Stimulated activated CD4-positive, alpha-beta T cell treated with anti-CD3 and anti-CD28 coated beads, Interleukin-15, amount 100 ng/mL, for 48 hours (primary cell): Measurements from ENCODE around the gene CTDSP2.
"Not testable (repeated sequence)": the region's sequence is repeated elsewhere in the genome, so short reads cannot be mapped to it uniquely, and the experiment has no call there.

ENCODE experiments used
- DNase-seq, 2 donors: peaks; one replicate each; pipeline ENCODE4 v3.0.0-alpha.2; 2020; ENCODE audit warnings: low read depth in 2 of 2

Gene CTDSP2, protein sequence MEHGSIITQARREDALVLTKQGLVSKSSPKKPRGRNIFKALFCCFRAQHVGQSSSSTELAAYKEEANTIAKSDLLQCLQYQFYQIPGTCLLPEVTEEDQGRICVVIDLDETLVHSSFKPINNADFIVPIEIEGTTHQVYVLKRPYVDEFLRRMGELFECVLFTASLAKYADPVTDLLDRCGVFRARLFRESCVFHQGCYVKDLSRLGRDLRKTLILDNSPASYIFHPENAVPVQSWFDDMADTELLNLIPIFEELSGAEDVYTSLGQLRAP

DNA sequence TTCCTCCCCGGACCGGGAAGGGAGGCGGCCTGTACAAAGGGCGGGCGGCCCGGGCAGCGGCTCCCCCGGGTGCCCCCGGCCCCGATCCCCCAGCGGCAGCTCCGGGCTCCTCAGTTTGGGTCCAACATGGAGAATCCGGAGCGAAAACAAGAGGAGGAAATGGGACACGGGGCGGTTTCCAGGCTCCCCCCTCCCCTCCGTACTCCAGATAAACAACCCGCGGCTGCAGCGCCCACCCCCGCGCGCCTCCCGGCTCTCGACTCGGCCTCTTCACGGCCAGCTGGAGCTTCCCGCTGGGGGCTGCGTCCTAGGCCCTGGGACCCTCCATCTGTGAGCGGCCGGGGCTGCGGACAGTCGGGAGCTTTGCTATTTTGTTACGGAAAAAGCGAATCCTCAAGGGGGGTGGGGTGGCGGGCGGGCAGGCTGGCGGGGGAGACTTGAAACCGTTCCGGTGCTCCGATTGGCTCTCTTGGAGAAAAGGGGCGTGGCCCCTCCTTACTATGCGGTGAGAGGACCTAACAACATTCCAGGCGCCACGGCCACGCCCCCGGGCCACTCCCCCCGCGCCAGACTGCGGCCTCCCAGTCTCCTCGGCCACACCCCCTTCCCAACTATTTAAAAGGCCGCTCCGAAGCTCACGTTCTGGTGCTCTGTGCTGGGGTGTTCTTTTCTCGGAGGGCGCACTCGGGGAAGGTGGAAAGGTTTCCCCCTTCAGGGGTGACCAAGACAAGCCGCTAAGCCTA lies at the start of gene CTDSP2:
CTDSP2 (minus strand) TSS at position 153 of the 743 bp plus-strand sequence. CDS start 294 bp downstream, outside the sequence.
- peak; percentile 86 to 89 for DNase-seq

DNA sequence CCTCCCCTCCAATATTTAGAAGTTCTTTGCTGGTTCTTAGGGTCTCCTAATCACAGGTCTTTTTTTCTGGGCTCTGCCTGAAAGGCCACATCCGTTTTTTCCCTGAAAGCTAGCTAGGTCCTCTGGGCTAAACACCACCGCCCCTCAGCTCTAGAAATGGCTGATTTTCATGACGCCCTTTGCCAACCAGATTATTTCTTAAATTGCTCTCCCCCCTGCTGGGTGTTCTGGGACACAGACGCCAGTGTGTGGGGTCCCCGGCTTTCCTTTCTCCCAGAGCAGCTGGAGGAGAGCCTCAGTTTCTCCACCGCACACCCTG lies 49.5 kb upstream of the CTDSP2 start:
- no peak for DNase-seq

DNA sequence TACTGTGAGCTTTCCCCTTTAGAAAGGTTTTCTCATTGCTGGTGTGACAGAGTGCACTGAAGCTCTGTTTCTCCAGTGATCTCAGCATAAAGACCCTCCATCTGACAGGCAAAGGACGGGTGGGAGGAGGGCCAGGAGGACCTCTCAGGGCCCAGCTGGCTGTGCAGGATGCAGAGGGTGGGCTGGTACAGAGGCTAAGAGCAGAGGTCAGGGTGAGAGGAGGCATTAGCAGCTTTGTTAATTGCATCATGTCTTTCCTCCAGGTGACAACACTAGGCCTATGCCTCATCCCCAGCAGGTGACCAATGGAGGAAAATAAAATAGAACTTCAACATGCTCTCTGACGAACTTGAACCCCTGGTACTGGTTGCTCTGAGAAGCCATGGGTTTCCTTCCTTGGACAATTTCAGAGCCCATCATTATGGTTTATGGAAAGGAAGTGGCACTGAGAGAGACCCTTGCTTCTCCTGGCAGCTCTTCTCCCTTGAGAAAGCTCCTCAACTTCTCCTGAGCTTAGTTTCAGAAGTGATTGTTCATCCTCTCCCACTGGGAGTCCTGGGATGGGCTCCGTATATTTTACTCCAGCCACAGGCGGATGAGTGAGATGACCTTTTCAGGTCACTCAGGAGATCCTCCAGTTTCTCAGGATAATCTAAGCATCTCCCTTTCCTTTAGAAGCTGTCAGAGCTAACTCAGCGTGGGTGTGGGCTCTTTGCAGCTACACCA lies 49.0 kb upstream of the CTDSP2 start:
- no peak for DNase-seq

DNA sequence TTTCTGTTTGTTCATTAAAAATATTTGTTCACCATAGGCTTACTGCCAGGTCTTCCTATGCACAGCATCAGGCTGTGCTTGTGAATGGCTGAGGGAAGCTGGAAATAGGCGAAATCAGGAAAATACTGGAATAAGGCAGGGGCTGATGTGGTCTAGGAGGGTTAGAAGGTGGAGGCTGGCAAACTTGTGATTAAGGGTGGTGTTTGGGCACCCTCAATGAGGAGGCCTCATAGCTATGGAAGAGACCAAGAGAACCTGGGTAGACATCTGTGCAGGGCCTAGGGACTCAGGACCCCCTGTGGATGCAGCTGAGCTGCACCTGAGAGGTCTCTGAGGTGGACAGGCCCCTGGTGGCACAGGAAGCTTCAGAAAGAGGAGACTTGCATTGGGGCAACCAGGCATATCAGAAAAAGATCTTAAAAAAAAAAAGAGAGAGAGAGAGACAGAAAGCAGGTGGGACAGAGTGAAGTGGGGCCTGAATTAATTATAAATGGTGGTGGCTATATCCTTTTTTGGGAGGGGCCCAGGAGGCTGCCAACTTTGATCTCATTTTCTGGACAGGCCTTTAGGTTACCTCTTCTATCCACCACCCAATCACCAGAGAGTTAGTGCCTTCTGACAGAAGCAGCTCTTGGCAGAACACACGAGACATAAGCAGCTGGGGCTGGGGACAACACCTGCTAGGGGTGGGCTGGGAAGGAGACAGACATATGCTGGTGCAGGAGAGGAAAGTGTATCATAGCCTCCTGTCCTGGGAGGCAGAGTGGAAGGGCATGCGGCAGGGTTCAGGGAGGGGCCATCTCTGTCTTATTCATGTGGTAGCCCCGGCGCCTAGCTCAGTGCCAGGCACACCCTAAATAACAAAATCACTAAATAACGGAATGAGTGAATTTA lies 48.1 kb upstream of the CTDSP2 start:
- DNase-seq = no peak

DNA sequence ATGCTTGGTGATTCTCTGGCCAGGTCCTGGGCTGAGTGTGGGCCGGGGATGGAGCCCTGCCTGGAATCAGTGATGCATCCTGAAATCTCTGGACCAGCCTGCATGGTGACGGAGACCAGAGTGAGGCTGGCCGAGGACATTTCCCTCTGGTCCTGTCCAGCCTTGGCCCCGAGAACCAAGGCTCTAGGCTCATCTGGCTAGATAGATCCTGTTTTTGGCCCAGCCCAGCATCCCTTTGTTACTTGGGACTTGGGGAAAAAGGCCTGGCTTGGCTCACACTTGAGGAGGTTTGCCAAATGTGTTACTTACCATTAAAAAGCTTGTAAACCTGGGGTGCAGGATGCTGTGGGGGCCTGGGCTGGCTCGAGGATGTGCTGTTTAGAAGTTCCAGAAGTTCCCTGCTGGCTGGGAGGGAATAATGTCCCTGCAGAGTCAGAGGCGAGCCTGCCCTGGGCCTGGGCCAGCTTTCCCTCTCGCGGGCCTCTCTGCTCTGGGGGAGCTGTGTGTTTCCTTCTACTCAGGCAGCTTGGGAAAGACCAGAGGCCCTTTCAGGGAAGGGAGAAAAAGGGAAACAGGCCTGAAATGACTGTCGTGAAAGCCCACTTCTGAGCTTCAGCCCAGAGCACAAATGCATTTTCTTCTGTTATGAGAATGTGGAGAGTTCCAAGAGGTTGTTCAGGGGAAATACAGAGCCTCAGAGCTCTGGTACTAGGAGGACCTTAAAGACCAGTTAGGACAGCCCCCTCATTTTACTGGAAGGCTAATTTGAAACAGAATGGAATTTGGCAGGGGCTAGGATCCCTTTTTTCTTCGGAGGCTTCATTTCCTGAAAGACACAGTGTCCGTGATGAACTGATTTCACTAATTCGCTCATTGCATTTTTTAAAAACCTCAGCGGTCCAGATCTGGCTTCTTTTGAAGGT lies 47.2 kb upstream of the CTDSP2 start:
- DNase-seq = no peak

DNA sequence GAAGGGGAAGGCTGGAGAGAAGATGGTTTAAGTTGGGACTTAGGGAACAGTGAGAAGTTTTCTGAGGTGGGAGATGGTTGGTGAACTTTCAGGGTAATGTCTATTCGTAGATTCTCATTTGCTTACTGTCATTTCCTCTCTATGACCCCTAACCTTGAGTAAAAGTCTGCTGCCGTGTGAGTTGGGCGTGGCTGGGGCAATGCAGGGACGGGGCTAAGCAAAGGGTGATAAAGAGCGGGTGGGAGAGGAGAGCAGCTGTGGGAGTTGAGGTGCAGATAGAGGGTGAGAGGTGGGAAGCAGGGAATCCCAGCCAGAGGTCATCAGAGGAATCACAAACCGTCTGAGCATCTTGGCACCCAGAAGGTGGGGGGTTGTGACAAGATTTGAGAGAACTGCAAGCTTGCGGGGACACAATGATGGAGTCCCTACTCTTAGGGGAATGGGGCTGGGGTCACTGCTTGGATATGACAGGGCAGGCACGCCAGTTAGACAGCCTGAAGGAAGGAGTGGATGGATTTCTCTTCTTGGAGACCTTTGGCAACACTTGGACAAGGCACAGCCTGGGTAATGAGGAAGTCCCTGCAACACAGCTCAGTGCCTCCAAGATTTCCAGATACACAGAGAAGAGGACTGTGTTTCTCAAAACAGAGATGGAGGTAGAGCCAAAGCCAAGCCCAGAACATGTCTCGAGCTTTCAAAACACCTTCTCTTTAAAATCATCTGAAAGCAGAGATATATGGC lies 45.9 kb upstream of the CTDSP2 start:
- DNase-seq = no peak

DNA sequence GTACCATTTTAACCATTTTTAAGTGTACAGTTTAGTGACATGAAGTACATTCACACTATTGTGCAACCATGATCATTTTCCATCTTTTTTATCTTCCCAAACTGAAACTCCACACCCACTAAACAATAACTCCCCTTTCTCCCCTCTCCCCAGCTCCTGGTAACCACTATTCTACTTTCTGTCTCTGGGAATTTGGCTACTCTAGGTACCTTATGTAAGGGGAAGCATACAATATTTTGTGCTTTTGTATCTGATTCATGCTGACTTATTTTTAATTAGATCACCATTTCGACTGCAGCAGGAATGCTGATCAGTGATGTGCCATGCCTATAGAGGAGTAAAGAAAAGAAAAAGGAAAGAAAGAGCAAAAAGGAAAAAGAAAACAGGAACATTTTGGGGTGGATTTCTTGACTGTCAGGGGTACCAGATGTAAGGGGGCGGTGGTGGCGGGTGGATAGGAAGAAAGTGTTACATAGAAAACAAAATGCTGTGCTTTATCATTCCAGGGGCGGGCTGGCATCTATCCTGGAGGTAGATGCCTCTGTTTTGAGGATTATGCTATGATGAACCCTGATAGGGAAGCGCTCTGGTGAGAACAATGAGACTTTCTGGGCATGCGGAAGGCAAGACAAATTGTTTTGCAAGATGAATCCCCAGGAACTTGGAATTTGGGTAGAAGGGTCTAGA lies 45.2 kb upstream of the CTDSP2 start:
- DNase-seq = no peak

DNA sequence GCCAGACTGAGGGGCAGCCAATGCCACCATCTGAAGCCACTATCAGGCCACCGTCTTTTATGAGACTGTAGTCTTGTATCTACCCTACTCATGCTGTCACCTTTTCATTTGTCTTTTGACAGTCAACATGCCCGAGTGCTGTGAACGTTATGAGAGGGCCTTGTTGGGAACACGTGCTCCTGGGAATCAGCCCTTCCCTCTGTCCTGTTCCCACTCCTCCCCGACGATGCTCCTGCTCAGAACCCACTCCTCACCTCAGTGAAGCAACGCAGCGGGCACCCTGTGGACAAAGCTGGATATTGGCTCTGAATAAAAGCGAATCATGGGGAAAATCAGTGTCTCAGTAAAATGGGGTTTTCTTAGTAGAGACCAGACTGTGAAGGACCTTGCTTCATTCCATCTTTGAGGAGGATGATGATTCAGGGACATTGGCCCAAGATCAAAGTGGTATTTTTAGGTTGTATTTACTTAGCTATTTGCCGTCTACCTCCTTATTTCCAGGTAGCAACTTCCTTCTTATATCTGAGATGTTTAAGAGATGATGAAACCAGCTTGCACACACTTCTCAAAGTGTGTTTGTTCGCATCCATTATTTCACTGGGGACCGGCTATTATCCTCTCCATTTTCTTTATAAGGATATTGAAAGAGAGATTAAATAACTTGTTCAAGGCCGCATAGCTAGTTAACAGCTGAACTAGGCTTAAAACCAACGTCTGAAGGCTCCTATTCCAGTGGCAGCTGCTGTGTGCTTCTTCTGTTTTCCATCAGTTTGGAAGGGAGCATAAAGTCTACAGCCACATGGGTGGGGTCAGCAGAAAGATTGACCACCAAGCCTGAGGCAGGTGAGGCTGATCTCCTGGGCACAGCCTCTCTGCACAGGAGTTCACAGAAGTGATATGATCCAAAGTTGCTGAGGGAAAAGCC lies 43.9 kb upstream of the CTDSP2 start:
- no peak for DNase-seq

DNA sequence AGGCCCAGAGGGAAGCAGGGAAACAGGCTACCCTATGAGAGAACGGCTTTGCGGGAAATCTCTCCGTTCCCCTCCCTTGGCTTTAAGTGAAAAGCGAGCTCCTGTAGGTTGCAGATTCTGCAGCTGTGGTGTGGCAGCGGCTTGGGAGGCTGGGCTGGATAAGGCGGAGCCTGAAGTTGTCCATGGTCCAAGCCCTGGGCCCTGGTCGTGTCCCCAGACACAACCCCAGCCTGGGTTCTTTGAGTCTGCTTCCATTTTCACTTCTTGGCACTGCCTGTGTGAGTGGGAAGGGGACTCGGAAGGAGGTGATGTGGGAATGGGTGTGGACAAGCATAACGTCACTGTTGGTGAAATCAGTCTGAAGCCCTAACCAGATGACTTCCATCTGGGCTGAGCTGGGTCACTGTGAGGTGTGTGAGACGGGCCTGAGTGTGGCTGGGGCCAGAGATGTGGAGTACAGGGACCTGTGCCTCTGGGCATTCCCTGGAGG lies 43.0 kb upstream of the CTDSP2 start:
- DNase-seq = no peak

DNA sequence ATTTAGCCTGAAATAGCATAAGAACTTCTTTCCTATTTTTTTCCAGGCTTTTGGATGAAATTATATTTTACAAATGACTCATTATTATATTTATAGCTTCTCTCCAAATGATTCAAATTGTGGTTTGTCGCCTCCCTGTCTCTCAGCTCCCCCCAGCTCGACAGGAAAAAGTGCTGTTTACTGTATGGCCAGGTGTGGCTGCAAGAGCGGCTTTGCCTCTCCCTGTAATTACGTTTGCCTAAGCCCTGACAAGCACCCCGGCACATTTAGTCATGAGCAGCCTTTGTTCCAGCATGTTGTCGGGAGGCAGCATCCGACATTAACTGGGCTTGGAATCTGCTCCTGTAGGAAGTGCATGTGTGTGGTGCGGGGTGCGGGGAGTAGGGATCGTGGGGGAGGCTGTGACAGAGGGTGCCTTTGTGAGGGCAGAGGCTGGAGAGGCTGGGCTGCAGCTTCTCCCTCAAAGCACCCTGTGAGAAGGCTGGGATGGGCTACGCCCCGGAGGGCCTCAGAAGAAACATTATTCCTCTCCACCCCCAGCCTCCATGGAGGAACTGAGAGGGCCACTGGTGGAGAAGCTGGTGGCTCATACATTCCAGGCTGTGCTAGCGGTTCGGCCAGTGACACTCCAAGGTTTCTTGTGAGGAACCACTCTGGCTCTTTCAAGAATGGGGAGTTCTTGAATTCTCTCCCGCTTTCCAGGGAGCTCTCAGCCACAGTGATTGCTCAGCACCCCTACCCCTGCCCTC lies 42.1 kb upstream of the CTDSP2 start:
- no peak for DNase-seq

DNA sequence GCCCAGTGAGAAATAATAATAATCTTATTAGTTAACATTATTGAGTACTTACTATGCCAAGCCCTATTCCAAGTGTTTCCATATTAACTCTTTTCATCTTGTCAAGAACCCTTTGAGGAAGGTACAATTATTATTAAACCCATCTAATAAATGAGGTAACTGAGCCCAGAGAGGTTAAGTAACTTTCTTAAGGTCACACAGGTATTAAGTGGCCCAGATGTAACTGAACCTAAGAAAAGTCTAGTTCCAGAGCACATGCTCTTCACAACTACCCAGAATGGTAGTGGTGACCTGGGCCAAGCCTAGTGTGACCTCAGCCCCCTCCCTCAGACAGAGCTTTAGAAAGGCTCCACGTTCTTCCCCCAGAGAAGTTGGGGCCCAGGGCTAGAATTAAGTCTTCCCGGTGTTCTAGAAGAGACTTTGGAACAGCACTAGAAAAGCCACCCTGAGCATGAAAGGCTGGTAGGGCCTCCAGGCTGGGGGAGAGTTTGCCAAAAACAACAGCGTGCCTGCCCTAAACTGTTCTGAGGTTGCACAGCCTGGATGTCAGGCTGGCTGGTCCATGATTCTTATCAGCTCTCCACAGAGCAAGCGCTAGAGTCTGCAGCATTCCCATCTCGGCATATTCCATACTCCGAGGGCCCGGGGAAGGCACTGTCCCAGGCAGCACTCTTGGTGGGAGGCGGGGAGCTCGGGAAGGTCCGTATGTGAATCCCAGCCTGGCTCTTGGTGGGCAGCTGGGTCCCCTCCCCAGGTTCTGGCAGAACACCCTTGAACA lies 41.3 kb upstream of the CTDSP2 start:
- no peak for DNase-seq

DNA sequence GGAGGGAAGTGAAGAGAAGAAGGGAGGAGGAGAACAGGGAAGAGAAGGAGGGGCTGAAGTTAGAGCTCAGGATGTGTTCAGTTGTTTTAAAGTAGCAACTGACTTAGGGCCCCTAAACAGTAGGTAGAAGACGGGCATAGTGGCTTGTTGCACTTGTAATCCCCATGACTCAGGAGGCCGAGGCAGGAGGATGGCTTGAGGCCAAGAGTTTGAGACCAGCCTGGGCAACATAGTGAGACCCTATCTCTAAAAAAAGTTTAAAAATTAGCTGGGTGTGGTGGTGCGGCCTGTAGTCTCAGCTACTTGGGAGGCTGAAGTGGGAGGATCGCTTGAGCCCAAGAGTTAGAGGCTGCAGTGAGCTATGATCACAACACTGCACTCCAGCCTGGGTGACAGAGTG lies 40.4 kb upstream of the CTDSP2 start:
- DNase-seq = not testable (repeated sequence)

DNA sequence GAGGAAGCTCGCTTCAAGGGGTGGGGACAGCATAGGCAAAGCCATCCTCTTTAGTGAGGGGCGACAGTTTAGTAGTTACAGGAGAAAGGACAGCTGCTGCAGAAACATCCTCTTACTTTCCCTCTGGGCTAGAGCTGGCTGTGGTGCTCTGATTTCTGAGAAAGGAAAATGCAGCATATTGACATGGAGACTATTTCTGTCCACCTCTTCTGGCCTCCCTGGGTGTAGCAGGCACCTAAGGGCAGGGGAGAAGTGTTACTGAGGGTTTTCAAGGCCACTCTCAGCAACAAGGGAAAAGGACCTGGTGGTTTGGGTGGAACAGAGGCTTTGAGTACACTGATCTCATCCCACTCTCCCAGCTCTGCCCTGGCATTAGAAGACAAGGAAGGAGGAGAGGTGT lies 40.0 kb upstream of the CTDSP2 start:
- DNase-seq = no peak

DNA sequence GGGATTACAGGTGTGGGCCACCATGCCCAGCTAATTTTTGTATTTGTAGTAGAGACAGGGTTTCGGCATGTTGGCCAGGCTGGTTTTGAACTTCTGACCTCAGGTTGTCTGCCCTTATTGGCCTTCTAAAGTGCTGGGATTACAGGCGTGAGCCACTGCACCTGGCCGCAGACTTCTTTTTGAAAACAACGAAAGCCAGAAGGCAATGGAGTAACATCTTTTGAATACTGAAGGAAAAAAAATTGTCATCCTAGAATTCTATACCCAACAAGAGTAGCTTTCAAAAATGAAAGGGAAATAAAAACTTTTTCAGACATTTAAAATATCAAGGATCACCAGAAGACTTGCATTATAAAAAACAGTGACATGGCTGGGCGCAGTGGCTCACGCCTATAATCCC lies 38.7 kb upstream of the CTDSP2 start:
- DNase-seq = no peak

DNA sequence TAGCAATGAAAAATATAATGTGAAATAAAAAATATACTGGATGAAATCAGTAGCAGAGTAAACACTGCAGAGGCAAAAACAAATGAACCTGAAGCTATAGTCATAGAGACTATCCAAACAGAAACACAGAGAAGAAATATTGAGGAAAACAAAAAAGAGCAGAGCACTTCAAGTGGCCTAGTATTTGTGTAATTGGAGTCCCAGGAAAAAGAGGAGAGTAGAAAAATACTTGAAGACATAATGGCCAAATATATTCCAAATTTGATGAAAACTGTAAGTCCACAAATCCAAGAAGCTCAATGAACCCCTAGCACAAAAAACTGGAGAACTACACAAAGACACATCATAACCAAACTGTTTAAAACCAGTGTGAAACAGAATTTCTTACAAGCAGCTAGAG lies 37.2 kb upstream of the CTDSP2 start:
- DNase-seq = no peak

DNA sequence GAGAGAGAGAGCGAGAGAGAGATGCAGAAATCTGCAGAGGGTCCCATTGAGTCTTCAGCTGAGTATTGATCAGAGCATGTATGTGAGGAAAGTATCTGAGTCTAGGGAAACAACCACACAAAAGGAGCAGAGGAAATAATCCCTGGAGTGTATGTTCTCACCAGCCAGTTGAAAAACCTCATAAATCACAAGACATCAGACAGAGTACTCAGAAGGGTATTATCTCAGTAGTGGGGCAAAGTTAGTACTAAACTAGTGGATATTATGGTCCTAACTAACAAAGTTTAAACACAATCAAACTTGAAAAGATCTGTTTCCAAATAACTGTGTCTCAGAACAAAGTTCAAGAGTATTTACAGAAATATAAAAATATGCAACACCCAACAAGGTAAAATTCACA lies 36.5 kb upstream of the CTDSP2 start:
- no peak for DNase-seq

DNA sequence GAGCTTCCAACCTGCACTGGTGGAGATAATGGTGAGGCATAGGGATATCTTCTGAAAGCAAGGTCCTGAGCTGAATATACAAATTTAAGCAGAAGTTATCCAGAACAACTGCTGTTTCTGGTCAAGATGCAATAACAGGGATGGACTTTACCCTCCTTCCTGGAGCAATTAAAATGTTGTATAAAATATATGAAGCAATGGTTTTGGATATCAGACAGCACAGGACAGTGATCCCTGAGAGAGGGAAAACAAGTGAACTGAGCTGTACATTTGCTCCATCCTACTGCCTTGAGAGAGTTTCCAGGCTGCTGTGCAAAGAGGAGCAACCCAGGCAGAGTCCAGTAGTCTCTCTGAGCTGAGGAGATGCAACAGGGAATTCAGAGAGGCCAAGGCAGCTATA lies 36.0 kb upstream of the CTDSP2 start:
- no peak for DNase-seq
